KMS-11 (cell line): ENCODE results near the gene ARL4A.

Source experiments
- H2AFZ ChIP-seq: fragments of 200-600 bp; sonication (generic); 2 replicates; pipeline ENCODE4 v1.6.1; 2016; ENCODE audit warnings: antibody characterized with exemption, mixed run types, low read depth
- H3K27ac ChIP-seq: fragments of 200-600 bp; sonication (generic); 2 replicates; pipeline ENCODE4 v1.6.1; 2016; ENCODE audit warnings: mild to moderate bottlenecking, mixed run types
- H3K27me3 ChIP-seq: fragments of 200-600 bp; sonication (generic); 2 replicates; pipeline ENCODE4 v1.6.1; 2017; ENCODE audit warnings: mild to moderate bottlenecking, low read depth, mixed run types, moderate library complexity; ENCODE audit not compliant: insufficient read depth
- H3K36me3 ChIP-seq: fragments of 200-600 bp; sonication (generic); 2 replicates; pipeline ENCODE4 v1.6.1; 2017; ENCODE audit warnings: mild to moderate bottlenecking, mixed run types; ENCODE audit not compliant: insufficient read depth
- H3K4me1 ChIP-seq: fragments of 200-600 bp; sonication (generic); 2 replicates; pipeline ENCODE4 v1.6.1; 2016; ENCODE audit warnings: mild to moderate bottlenecking, low read depth, mixed run types; ENCODE audit not compliant: poor library complexity, severe bottlenecking
- H3K4me2 ChIP-seq: fragments of 200-600 bp; sonication (generic); 2 replicates; pipeline ENCODE4 v1.7.0; 2016; ENCODE audit warnings: mild to moderate bottlenecking, mixed run types
- H3K4me3 ChIP-seq: fragments of 200-600 bp; sonication (generic); IDR thresholded peaks from 2 replicates; pipeline ENCODE4 v1.6.1; 2017; ENCODE audit warnings: low read depth, low read length, mixed read lengths; ENCODE audit not compliant: insufficient read depth
- H3K79me2 ChIP-seq: fragments of 200-600 bp; sonication (generic); 2 replicates; pipeline ENCODE4 v1.6.1; 2016; ENCODE audit warnings: low read depth, mixed run types; ENCODE audit not compliant: insufficient read depth
- H3K9ac ChIP-seq: fragments of 200-600 bp; sonication (generic); 2 replicates; pipeline ENCODE4 v1.6.1; 2016; ENCODE audit warnings: mild to moderate bottlenecking, mixed run types
- H4K20me1 ChIP-seq: fragments of 200-600 bp; sonication (generic); 2 replicates; pipeline ENCODE4 v1.6.1; 2016; ENCODE audit warnings: mild to moderate bottlenecking, mixed run types; ENCODE audit not compliant: insufficient read depth
- TF ChIP-seq, protein P1 (sequence below): fragments of 200-600 bp; sonication (generic); conservative IDR thresholded peaks from 2 replicates; pipeline ENCODE4 v1.6.1; 2017; ENCODE audit warnings: low read depth, mild to moderate bottlenecking, antibody characterized with exemption, low read length, moderate library complexity, mixed read lengths

Gene ARL4A

DNA sequence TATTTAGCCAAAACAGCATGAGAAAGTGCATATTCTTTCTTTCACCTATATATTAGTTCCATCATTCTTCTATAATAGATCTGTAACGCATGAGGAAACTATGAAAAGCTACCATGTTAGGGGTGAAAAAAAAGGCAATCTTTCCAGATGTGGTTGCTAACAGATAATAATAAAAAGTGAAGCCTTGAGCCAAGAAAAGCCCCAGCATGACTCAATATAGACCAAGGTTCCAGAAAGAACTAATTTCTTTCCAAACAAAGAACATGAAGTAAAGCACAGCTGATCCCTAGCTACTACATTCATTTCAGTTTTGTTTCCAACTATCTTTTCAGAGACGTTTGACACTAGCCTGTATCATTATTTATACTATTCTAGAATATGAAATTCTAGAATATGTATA lies 16.4 kb downstream of the ARL4A start:
- Histone ChIP-seq H3K4me2 (no peak overlapping the region), H3K79me2 (no peaks in the 10 kb centered on the region), H3K36me3 (no peaks in the 10 kb centered on the region), H3K27me3 (no peaks in the 10 kb centered on the region), H4K20me1 (no peaks in the 10 kb centered on the region), H3K27ac (no peak overlapping the region), H3K4me1 (no peaks in the 10 kb centered on the region), H3K4me3 (no peak overlapping the region), H3K9ac (no peak overlapping the region), H2AFZ (no peak overlapping the region)
- TF ChIP-seq, protein P1, sequence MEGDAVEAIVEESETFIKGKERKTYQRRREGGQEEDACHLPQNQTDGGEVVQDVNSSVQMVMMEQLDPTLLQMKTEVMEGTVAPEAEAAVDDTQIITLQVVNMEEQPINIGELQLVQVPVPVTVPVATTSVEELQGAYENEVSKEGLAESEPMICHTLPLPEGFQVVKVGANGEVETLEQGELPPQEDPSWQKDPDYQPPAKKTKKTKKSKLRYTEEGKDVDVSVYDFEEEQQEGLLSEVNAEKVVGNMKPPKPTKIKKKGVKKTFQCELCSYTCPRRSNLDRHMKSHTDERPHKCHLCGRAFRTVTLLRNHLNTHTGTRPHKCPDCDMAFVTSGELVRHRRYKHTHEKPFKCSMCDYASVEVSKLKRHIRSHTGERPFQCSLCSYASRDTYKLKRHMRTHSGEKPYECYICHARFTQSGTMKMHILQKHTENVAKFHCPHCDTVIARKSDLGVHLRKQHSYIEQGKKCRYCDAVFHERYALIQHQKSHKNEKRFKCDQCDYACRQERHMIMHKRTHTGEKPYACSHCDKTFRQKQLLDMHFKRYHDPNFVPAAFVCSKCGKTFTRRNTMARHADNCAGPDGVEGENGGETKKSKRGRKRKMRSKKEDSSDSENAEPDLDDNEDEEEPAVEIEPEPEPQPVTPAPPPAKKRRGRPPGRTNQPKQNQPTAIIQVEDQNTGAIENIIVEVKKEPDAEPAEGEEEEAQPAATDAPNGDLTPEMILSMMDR, result no peak

DNA sequence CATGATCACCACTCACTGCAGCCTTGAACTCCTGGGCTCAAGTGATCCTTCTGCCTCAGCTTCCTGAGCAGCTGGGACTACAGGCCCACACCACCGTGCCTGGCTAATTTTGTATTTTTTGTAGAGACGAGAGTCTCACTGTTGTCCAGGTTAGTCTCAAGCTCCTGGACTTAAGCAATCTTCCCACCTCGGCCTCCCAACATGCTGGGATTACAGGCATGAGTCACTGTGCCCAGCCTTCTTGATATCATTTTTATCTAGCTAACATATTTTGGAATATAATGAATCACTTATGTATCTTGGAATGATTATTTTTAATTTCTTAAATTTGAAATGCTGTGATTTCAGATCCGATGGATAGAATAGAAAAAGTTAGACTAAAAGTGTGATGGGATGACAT lies 18.4 kb downstream of the ARL4A start:
- no peaks in the 10 kb centered on the region for H3K4me1 ChIP-seq
- no peak overlapping the region for H2AFZ ChIP-seq
- no peaks in the 10 kb centered on the region for H4K20me1 ChIP-seq
- H3K27ac ChIP-seq, result no peak overlapping the region
- H3K36me3 ChIP-seq, result no peaks in the 10 kb centered on the region
- no peak overlapping the region for H3K4me3 ChIP-seq
- no peak overlapping the region for H3K4me2 ChIP-seq
- no peaks in the 10 kb centered on the region for H3K27me3 ChIP-seq
- H3K79me2 ChIP-seq, result no peaks in the 10 kb centered on the region
- TF ChIP-seq, protein P1, result no peak
- H3K9ac ChIP-seq, result no peak overlapping the region

DNA sequence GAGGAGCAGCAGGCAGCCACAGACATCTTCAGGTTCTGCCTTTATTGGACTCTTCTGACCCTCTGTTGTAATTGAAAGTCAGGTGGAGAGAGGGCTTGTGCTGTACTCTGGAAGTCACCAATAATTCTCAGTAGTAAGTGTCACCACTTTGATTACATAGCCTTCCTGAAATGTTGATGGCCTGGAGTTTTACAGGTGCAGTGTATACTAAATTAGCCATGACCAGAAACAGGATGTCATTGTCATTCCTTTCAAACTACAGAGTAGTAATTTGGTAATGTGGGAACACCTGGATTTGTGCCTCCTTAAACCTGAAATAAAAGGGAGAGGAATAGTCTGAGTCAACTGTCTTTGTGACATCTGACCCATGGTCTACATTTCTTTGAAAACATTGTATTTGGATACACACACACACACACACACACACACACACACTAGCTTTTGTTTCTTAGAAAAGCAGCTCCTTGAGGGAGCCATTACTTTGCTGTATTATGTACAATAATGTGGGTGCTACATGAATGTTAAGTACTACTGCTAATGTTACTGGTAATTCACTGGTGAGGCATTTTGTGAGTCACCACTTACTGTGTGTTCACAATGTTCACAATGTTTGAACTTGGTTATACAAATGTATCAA lies 19.6 kb downstream of the ARL4A start:
- Histone ChIP-seq H3K36me3 (no peaks in the 10 kb centered on the region), H3K79me2 (no peaks in the 10 kb centered on the region), H3K4me3 (no peak overlapping the region), H3K4me2 (no peak overlapping the region), H3K9ac (no peak overlapping the region), H4K20me1 (no peaks in the 10 kb centered on the region), H3K27ac (no peak overlapping the region), H2AFZ (no peak overlapping the region), H3K27me3 (no peaks in the 10 kb centered on the region), H3K4me1 (no peaks in the 10 kb centered on the region)
- TF ChIP-seq, protein P1, result no peak

DNA sequence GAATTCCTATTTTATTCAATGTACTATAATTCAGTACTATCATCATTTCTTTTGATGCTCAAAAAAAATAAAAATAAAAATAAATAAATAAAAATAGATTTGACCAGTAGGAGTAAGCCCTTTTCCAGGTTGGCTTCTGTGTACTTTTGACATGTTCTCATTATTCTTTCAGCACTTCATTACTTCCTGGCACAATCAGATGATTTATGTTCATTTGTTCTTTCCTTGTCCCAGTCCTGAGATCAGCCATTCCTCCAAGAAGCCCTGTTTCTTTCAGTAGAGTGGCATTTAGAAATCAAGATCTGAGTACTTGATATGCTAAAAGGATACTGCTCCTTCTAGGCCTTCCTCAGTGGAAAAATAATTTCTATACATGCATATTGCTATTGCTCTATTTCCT lies 20.9 kb downstream of the ARL4A start:
- Histone ChIP-seq H3K9ac (no peak overlapping the region), H3K4me1 (no peaks in the 10 kb centered on the region), H2AFZ (no peak overlapping the region), H3K4me3 (no peak overlapping the region), H3K36me3 (no peaks in the 10 kb centered on the region), H3K4me2 (no peak overlapping the region), H3K27ac (no peak overlapping the region), H4K20me1 (no peaks in the 10 kb centered on the region), H3K27me3 (no peaks in the 10 kb centered on the region), H3K79me2 (no peaks in the 10 kb centered on the region)
- TF ChIP-seq, protein P1, result no peak
